Heart right ventricle (tissue), 16 donors: Measurements from ENCODE around the gene E4F1. TPM values are rescaled to one million over a fixed set of nuclear protein-coding genes. Genes with fewer than 3 reads are reported as not detected.

ENCODE experiments used
- ATAC-seq, 8 donors: fragments of 200-7000 bp; cut with Tn5 transposase; one replicate each; pipeline ENCODE4 v1.9.1; 2020; ENCODE audit warnings: mild to moderate bottlenecking in 8 of 8, moderate library complexity in 8 of 8, moderate number of reproducible peaks in 1 of 8
- DNase-seq, 2 donors: peaks; one replicate each; pipeline ENCODE4 v3.0.0-alpha.2; 2020
- H3K27ac ChIP-seq, 10 donors: fragments of 200-600 bp; sonication (generic) in 2 of 10; one replicate each; pipeline versions ENCODE4 v1.5.0 to v1.8.0; 2020 to 2022; ENCODE audit warnings: mild to moderate bottlenecking in 3 of 10
- H3K27me3 ChIP-seq, 7 donors: fragments of 200-600 bp; one replicate each; pipeline ENCODE4 v1.8.0; 2021 to 2022; ENCODE audit warnings: mild to moderate bottlenecking in 2 of 7
- H3K36me3 ChIP-seq, 9 donors: fragments of 200-600 bp; sonication (generic) in 1 of 9; one replicate each; pipeline versions ENCODE4 v1.5.0 to v1.8.0; 2020 to 2022; ENCODE audit warnings: mild to moderate bottlenecking in 2 of 9
- H3K4me1 ChIP-seq, 9 donors: fragments of 200-600 bp; sonication (generic) in 1 of 9; one replicate each; pipeline versions ENCODE4 v1.5.0 to v1.8.0; 2020 to 2022; ENCODE audit warnings: mild to moderate bottlenecking in 4 of 9
- H3K4me3 ChIP-seq, 10 donors: fragments of 200-600 bp; sonication (generic) in 2 of 10; one replicate each; pipeline versions ENCODE4 v1.5.0 to v1.8.0; 2020 to 2022; ENCODE audit warnings: mild to moderate bottlenecking in 7 of 10, moderate library complexity in 2 of 10
- H3K9me3 ChIP-seq, 11 donors: fragments of 200-600 bp in 10 of 11; sonication (generic) in 2 of 11; one replicate each; pipeline versions ENCODE4 v1.5.0 to v1.8.0; 2013 to 2022; ENCODE audit warnings: mild to moderate bottlenecking in 2 of 11, control low read depth in 1 of 11, moderate library complexity in 1 of 11
- CTCF ChIP-seq, 9 donors: fragments of 200-600 bp; sonication (generic) in 2 of 9; IDR thresholded peaks; one replicate each; pipeline versions ENCODE4 v1.5.0 to v1.8.0; 2021 to 2022; ENCODE audit warnings: antibody characterized with exemption in 9 of 9, mild to moderate bottlenecking in 5 of 9, moderate library complexity in 1 of 9
- WGBS, 2 donors: extraction: QIAGEN DNeasy Blood & Tissue Kit; methylation state at CpG; one replicate each; pipeline ENCODE4 v1.1.7; 2013; ENCODE audit warnings: inconsistent platforms in 1 of 2; 5-methylcytosine and 5-hydroxymethylcytosine counted together
- intact Hi-C, 10 donors: fragments of 100-400 bp; cut with DNase I; formaldehyde crosslinking; loops; one replicate each; pipeline versions ENCODE4 v1.11.1 to v1.14.2; 2022
- polyA plus RNA-seq, 2 donors: library from polyadenylated mRNA; stranded (reverse); fragments of 200-250 nt; gene quantifications; one replicate each; pipeline ENCODE4 v1.2.3, GENCODE V29; 2013
- total RNA-seq, 10 donors: library from RNA; stranded (reverse); fragmentation: NEBNext Ultra II Directional in 3 of 10; extraction: Animal tissue kit (Norgen Biotek cat#: 25700) in 3 of 10; gene quantifications; one replicate each; pipeline versions ENCODE4 v1.2.1 to v1.2.4, GENCODE V29; 2021 to 2023
- donor health status: Arrhythmogenic right ventricular cardiomyopathy.
- donor health status: ischemic (EF 13 %, LVEDD 7.1; RV severe dilation, severe dysfunction).
- donor health status: healthy with polysubstance abuse.
- donor health status: DM: no; HTN: yes; CAD: no.
- donor health status: DM: no; HTN: no; CAD: no.
- donor health status: ischemic (EF 25% LVEDD 6.9; RV normal size, moderate dysfunction).
- donor health status: ischemic (EF 25% LVEDD 5.7; RV mildly dilated, moderate dysfunction).
- donor health status: healthy.
- donor health status: DM: yes; HTN: yes; CAD: no.
- donor health status: Ischemic cardiomyopathy.
- donor health status: ischemic (EF 35%, LVEDD 5.7; RV mildly dilated, moderate dysfunction).
- donor health status: nonischemic (EF 11% LVEDD 7.7; RV severe dilation, severe dysfunction).
- donor health status: DM: yes; HTN: yes; CAD: no.
- donor health status: PGD.
- donor health status: ischemic (EF 29% LVEDD 5.4; RV normal size, mild dysfunction).
- donor health status: nonischemic (EF 23%, LVEDD 6.1; RV moderate dilation, normal function).

E4F1 gene
- total and polyA plus RNA-seq, 12 donors, result 8.4 to 34.8 (median 10.9) TPM

GRCh38 chr16:2234813-2235170 lies 11.4 kb downstream of the E4F1 start:
- no peak for ATAC-seq
- H3K4me3 ChIP-seq, result no peak overlapping the region
- H3K27ac ChIP-seq, result no peak overlapping the region
- 92 to 95% methylated on average over 18 of the region's 18 CpGs for WGBS, 2 donors
- no peak for DNase-seq
- H3K27me3 ChIP-seq, result peaks cover 0 to 30% (median 8%) of the 10 kb centered on the region in 7 donors
- H3K36me3 ChIP-seq, result peaks cover 15 to 69% (median 37%) of the 10 kb centered on the region in 9 donors
- H3K9me3 ChIP-seq, result no peaks in the 10 kb centered on the region
- H3K4me1 ChIP-seq, result peaks cover 13 to 29% (median 23%) of the 10 kb centered on the region in 9 donors
- intact Hi-C loops, result no loop called here
- TF ChIP-seq CTCF (IDR thresholded peaks at IDR 0.05), result no peak

- Histone ChIP-seq H3K9me3 (no peaks in the 10 kb centered on the region), H3K27me3 (peaks cover 0 to 30% (median 8%) of the 10 kb centered on the region in 7 donors), H3K4me1 (peaks cover 13 to 29% (median 23%) of the 10 kb centered on the region in 9 donors), H3K4me3 (no peak overlapping the region), H3K36me3 (peaks cover 13 to 70% (median 37%) of the 10 kb centered on the region in 9 donors), H3K27ac (no peak overlapping the region)
- TF ChIP-seq CTCF (IDR thresholded peaks at IDR 0.05), result no peak
- intact Hi-C loops, result no loop called here
- no peak for DNase-seq
- no peak for ATAC-seq
- 91 to 97% methylated on average over 23 to 28 of the region's 28 CpGs for WGBS, 2 donors
These were observed 11.9 kb downstream of the E4F1 start for GRCh38 chr16:2235234-2235651.

- Histone ChIP-seq H3K4me3 (peak overlapping the region in 3 of 10 donors; percentile 34 to 49 (median 42)), H3K4me1 (peaks cover 13 to 29% (median 23%) of the 10 kb centered on the region in 9 donors), H3K27me3 (peaks cover 0 to 30% (median 8%) of the 10 kb centered on the region in 7 donors), H3K27ac (no peak overlapping the region), H3K9me3 (no peaks in the 10 kb centered on the region), H3K36me3 (peaks cover 13 to 68% (median 37%) of the 10 kb centered on the region in 9 donors)
- no peak for DNase-seq
- intact Hi-C loops, result no loop called here
- no peak for ATAC-seq
- WGBS, 2 donors, result 80 to 81% methylated on average over 19 of the region's 19 CpGs
- no peak for TF ChIP-seq CTCF (IDR thresholded peaks at IDR 0.05)
These were observed 12.4 kb downstream of the E4F1 start for GRCh38 chr16:2235695-2236336.

GRCh38 chr16:2236337-2237101 lies 13.1 kb downstream of the E4F1 start, which contains the start of gene DNASE1L2:
TSS of gene DNASE1L2 (plus strand) at chr16:2236444. CDS start at chr16:2236817, 373 bp downstream.
- ATAC-seq, result peak; percentile 15 to 51 (median 33)
- H3K4me3 ChIP-seq, result peak within 1 kb of the TSS in 9 of 10 donors; percentile 7 to 49 (median 34)
- intact Hi-C loops, result no loop called here
- WGBS, 2 donors, result 3% methylated on average over 40 to 64 of the region's 64 CpGs
- H3K36me3 ChIP-seq, result peaks cover 8 to 68% (median 39%) of the 10 kb centered on the region in 9 donors
- no peaks in the 10 kb centered on the region for H3K9me3 ChIP-seq
- H3K4me1 ChIP-seq, result peaks cover 13 to 29% (median 23%) of the 10 kb centered on the region in 9 donors
- DNase-seq, result no peak
- no peak for TF ChIP-seq CTCF (IDR thresholded peaks at IDR 0.05)
- peaks cover 0 to 30% (median 8%) of the 10 kb centered on the region in 7 donors for H3K27me3 ChIP-seq
- H3K27ac ChIP-seq, result no peak within 1 kb of the TSS
